H1 (cell line): ENCODE measurements around the gene PDE9A. TPM values are rescaled to one million over a fixed set of nuclear protein-coding genes. Genes with fewer than 3 reads are reported as not detected.

Experiments used
- CTCF ChIA-PET: fragments of 300-600 bp; sonication (Branson Sonifier 250); formaldehyde crosslinking; loops from one replicate; lab custom pipeline; 2021; ENCODE audit not compliant: partially characterized antibody; lab: Charles Lee
- POLR2A ChIA-PET: fragments of 300-600 bp; sonication (Branson Sonifier 250); formaldehyde crosslinking; loops from one replicate; lab custom pipeline; 2021; ENCODE audit warnings: inconsistent platforms; ENCODE audit not compliant: partially characterized antibody; lab: Charles Lee
- DNase-seq, 2 experiments: peaks; one replicate each; pipeline versions ENCODE4 v3.0.0 to v3.0.0-alpha.2; 2010 to 2022; ENCODE audit warnings: low spot score in 2 of 2, low read depth in 1 of 2, mixed read lengths in 1 of 2
- FAIRE-seq: peaks from 2 replicates; lab custom pipeline; 2011; peaks lifted over from hg19 to GRCh38; lab: Jason Lieb, UNC
- H2AFZ ChIP-seq: 2 replicates; pipeline ENCODE4 v1.8.1; 2012; ENCODE audit warnings: low read length, inconsistent platforms
- H2AK5ac ChIP-seq: 2 replicates; pipeline ENCODE4 v1.6.1; 2013; ENCODE audit warnings: low read depth, low read length
- H2BK120ac ChIP-seq: replicated peaks from 2 replicates; pipeline ENCODE3; 2013; ENCODE audit warnings: low read depth, low read length, inconsistent platforms
- H2BK12ac ChIP-seq: 2 replicates; pipeline ENCODE4 v1.6.1; 2013; ENCODE audit warnings: low read depth, low read length
- H2BK15ac ChIP-seq: 2 replicates; pipeline ENCODE4 v1.6.1; 2013; ENCODE audit warnings: low read length
- H2BK20ac ChIP-seq: 2 replicates; pipeline ENCODE4 v1.6.1; 2013; ENCODE audit warnings: low read length
- H2BK5ac ChIP-seq: 2 replicates; pipeline ENCODE4 v1.6.1; 2013; ENCODE audit warnings: low read depth, low read length
- H3K14ac ChIP-seq: 2 replicates; pipeline ENCODE4 v1.6.1; 2013; ENCODE audit warnings: inconsistent platforms; ENCODE audit not compliant: insufficient read length
- H3K18ac ChIP-seq: 2 replicates; pipeline ENCODE4 v1.6.1; 2013; ENCODE audit warnings: low read length; ENCODE audit errors: extremely low read depth
- H3K23ac ChIP-seq: 2 replicates; pipeline ENCODE4 v1.6.1; 2013; ENCODE audit warnings: inconsistent platforms; ENCODE audit not compliant: insufficient read length
- H3K23me2 ChIP-seq: 2 replicates; pipeline ENCODE4 v1.6.1; 2013; ENCODE audit warnings: low read depth, low read length
- H3K27ac ChIP-seq: 2 replicates; pipeline ENCODE4 v1.6.1; 2011; ENCODE audit warnings: low read depth, low read length, inconsistent platforms
- H3K27me3 ChIP-seq, 4 experiments: replicated peaks in 1 of 4; 1 replicate in 1 of 4; 2 replicates in 3 of 4; pipeline versions ENCODE4 v1.6.1 to v1.8.1; 2011 to 2013; ENCODE audit warnings: low read length in 3 of 4, mild to moderate bottlenecking in 3 of 4, inconsistent platforms in 2 of 4, mixed read lengths in 2 of 4, moderate library complexity in 1 of 4; ENCODE audit not compliant: control insufficient read depth in 3 of 4, insufficient read depth in 3 of 4; ENCODE audit errors: extremely low read depth in 1 of 4
- H3K36me3 ChIP-seq, 4 experiments: 2 replicates each; pipeline versions ENCODE4 v1.6.1 to v1.8.1; 2011 to 2013; ENCODE audit warnings: mild to moderate bottlenecking in 4 of 4, low read length in 3 of 4, moderate library complexity in 2 of 4, control low read depth in 1 of 4, inconsistent platforms in 1 of 4; ENCODE audit not compliant: insufficient read depth in 4 of 4, control insufficient read depth in 2 of 4
- H3K4ac ChIP-seq: replicated peaks from 2 replicates; pipeline ENCODE3; 2013; ENCODE audit warnings: low read length, low read depth, mixed read lengths, inconsistent platforms; ENCODE audit not compliant: insufficient read length
- H3K4me1 ChIP-seq, 4 experiments: replicated peaks in 1 of 4; 1 replicate in 1 of 4; 2 replicates in 3 of 4; pipeline versions ENCODE4 v1.6.1 to v1.8.1; 2011 to 2013; ENCODE audit warnings: low read length in 3 of 4, inconsistent platforms in 2 of 4, mixed read lengths in 1 of 4; ENCODE audit not compliant: insufficient read depth in 4 of 4, control insufficient read depth in 3 of 4
- H3K4me2 ChIP-seq, 2 experiments: 2 replicates each; pipeline versions ENCODE4 v1.6.1 to v1.8.1; 2011 to 2013; ENCODE audit warnings: low read depth in 2 of 2, low read length in 2 of 2, control low read depth in 1 of 2, inconsistent platforms in 1 of 2, mild to moderate bottlenecking in 1 of 2; ENCODE audit not compliant: insufficient read depth in 1 of 2
- H3K4me3 ChIP-seq, 4 experiments: fragments of 200-600, 300-600 bp in 1 of 4; sonication (generic), shearing (Covaris generic), sonication (Bioruptor Twin) in 1 of 4; 2 replicates each; pipeline versions ENCODE4 v1.5.1 to v1.8.1; 2011 to 2016; ENCODE audit warnings: low read length in 4 of 4, low read depth in 3 of 4, control low read depth in 2 of 4, inconsistent platforms in 2 of 4, mild to moderate bottlenecking in 2 of 4, mixed read lengths in 1 of 4, moderate library complexity in 1 of 4; ENCODE audit not compliant: insufficient read depth in 2 of 4; ENCODE audit errors: extremely low read depth in 1 of 4
- H3K56ac ChIP-seq: replicated peaks from 2 replicates; pipeline ENCODE3; 2013; ENCODE audit warnings: low read depth, mild to moderate bottlenecking, mixed read lengths, low read length, inconsistent platforms; ENCODE audit not compliant: insufficient read length
- H3K79me1 ChIP-seq: 2 replicates; pipeline ENCODE4 v1.6.1; 2013; ENCODE audit warnings: low read depth, low read length, control low read depth
- H3K79me2 ChIP-seq, 2 experiments: 2 replicates each; pipeline versions ENCODE4 v1.6.1 to v1.8.1; 2012 to 2013; ENCODE audit warnings: low read length in 2 of 2, mild to moderate bottlenecking in 2 of 2, inconsistent platforms in 1 of 2; ENCODE audit not compliant: insufficient read depth in 2 of 2, control insufficient read depth in 1 of 2
- H3K9ac ChIP-seq, 4 experiments: replicated peaks in 1 of 4; 1 replicate in 1 of 4; 2 replicates in 3 of 4; pipeline versions ENCODE4 v1.6.1 to v1.8.1; 2011 to 2013; ENCODE audit warnings: low read depth in 3 of 4, low read length in 3 of 4, control low read depth in 2 of 4, mild to moderate bottlenecking in 2 of 4, moderate library complexity in 2 of 4, inconsistent platforms in 1 of 4; ENCODE audit errors: extremely low read depth in 1 of 4
- H3K9me3 ChIP-seq, 2 experiments: 2 replicates each; pipeline versions ENCODE4 v1.6.1 to v1.8.1; 2012 to 2013; ENCODE audit warnings: mild to moderate bottlenecking in 2 of 2, moderate library complexity in 2 of 2, control low read depth in 1 of 2, inconsistent platforms in 1 of 2, low read depth in 1 of 2, low read length in 1 of 2, mixed read lengths in 1 of 2; ENCODE audit not compliant: insufficient read depth in 2 of 2
- H4K20me1 ChIP-seq, 2 experiments: replicated peaks in 1 of 2; 2 replicates each; pipeline versions ENCODE3 to v1.8.1; 2011 to 2013; ENCODE audit warnings: inconsistent platforms in 2 of 2, low read length in 2 of 2, mild to moderate bottlenecking in 1 of 2; ENCODE audit not compliant: insufficient read depth in 2 of 2, control insufficient read depth in 1 of 2
- H4K5ac ChIP-seq: 2 replicates; pipeline ENCODE4 v1.6.1; 2013; ENCODE audit warnings: low read length, low read depth, mixed read lengths, inconsistent platforms; ENCODE audit not compliant: insufficient read length
- H4K8ac ChIP-seq: 2 replicates; pipeline ENCODE4 v1.8.0; 2013; ENCODE audit warnings: mild to moderate bottlenecking, moderate library complexity, low read length, inconsistent platforms; ENCODE audit not compliant: insufficient read depth; ENCODE audit errors: extremely low read depth
- H4K91ac ChIP-seq: replicated peaks from 2 replicates; pipeline ENCODE3; 2013; ENCODE audit warnings: low read length, mixed read lengths, inconsistent platforms; ENCODE audit not compliant: insufficient read length
- CEBPB ChIP-seq: IDR thresholded peaks from 2 replicates; pipeline ENCODE4 v1.6.1; 2012; ENCODE audit warnings: low read depth, low read length
- CHD1 ChIP-seq: IDR thresholded peaks from 2 replicates; pipeline ENCODE4 v1.6.1; 2012; ENCODE audit warnings: low read depth, low read length, improper control_type of control experiment
- HDAC2 ChIP-seq, 2 experiments: fragments of 300-600 bp in 1 of 2; sonication (generic) in 1 of 2; IDR thresholded peaks; 2 replicates each; pipeline ENCODE4 v1.6.1; 2011 to 2012; ENCODE audit warnings: low read depth in 2 of 2, low read length in 2 of 2, mild to moderate bottlenecking in 2 of 2, moderate library complexity in 2 of 2, borderline replicate concordance in 1 of 2, inconsistent platforms in 1 of 2
- KDM4A ChIP-seq: IDR thresholded peaks from one replicate; pipeline ENCODE4 v1.7.1; 2012; ENCODE audit warnings: low read depth, mild to moderate bottlenecking, moderate library complexity, low read length, inconsistent platforms; ENCODE audit not compliant: severe bottlenecking
- POLR2A ChIP-seq, 2 experiments: IDR thresholded peaks; 1 replicate in 1 of 2; 2 replicates in 1 of 2; pipeline ENCODE4 v1.6.1; 2011; ENCODE audit warnings: low read depth in 2 of 2, low read length in 2 of 2, mild to moderate bottlenecking in 2 of 2; ENCODE audit errors: control extremely low read depth in 1 of 2
- RFX5 ChIP-seq: IDR thresholded peaks from 2 replicates; pipeline ENCODE4 v1.6.1; 2011; ENCODE audit warnings: low read depth, low read length, improper control_type of control experiment, borderline replicate concordance
- SIN3A ChIP-seq, 2 experiments: IDR thresholded peaks in 1 of 2; conservative IDR thresholded peaks in 1 of 2; 2 replicates each; pipeline ENCODE4 v1.6.1; 2011 to 2012; ENCODE audit warnings: low read length in 2 of 2, improper control_type of control experiment in 1 of 2, low read depth in 1 of 2, mild to moderate bottlenecking in 1 of 2
- TBP ChIP-seq: IDR thresholded peaks from 2 replicates; pipeline ENCODE4 v1.6.1; 2011; ENCODE audit warnings: low read depth, low read length, improper control_type of control experiment
- WGBS, 2 experiments: shearing (Covaris generic) in 1 of 2; methylation state at CpG; one replicate each; pipeline versions ENCODE4 v1.1.6 to v1.1.7; 2013 to 2015; ENCODE audit warnings: low lambda C conversion rate in 2 of 2, mixed read lengths in 2 of 2, inconsistent platforms in 1 of 2, low coverage in 1 of 2, missing lambda C conversion rate in 1 of 2; ENCODE audit not compliant: insufficient replicate concordance in 2 of 2, insufficient coverage in 1 of 2, insufficient read length in 1 of 2; ENCODE audit errors: extremely low coverage in 1 of 2, missing lambda C conversion rate in 1 of 2; 5-methylcytosine and 5-hydroxymethylcytosine counted together
- polyA plus RNA-seq, 7 experiments: library from polyadenylated mRNA; depleted of rRNA in 3 of 7; stranded (reverse) in 5 of 7; unstranded in 2 of 7; fragments of >200 nt in 5 of 7; fragments of 200-250 nt in 2 of 7; gene quantifications; 1 replicate in 5 of 7; 2 replicates in 1 of 7; 4 replicates in 1 of 7; pipeline versions ENCODE4 v1.2.1 to v1.2.3, GENCODE V29; 2011 to 2013; ENCODE audit warnings: missing spikeins in 2 of 7, mixed read lengths in 2 of 7
- total RNA-seq: library from RNA; stranded (reverse); fragmentation: NEBNext Ultra II Directional; extraction: Animal tissue kit (Norgen Biotek cat#: 25700); gene quantifications from 2 replicates; pipeline ENCODE4 v1.2.1, GENCODE V29; 2021
- TF ChIP-seq, protein P1 (sequence below): IDR thresholded peaks from 2 replicates; pipeline ENCODE4 v1.6.1; 2012; ENCODE audit warnings: inconsistent platforms

Gene PDE9A
- total and polyA plus RNA-seq, 2 of the 8 experiments (the other 6 are each of a cell fraction or from before 2014, with no cell fraction given), result 39.2 to 45.9 TPM

DNA sequence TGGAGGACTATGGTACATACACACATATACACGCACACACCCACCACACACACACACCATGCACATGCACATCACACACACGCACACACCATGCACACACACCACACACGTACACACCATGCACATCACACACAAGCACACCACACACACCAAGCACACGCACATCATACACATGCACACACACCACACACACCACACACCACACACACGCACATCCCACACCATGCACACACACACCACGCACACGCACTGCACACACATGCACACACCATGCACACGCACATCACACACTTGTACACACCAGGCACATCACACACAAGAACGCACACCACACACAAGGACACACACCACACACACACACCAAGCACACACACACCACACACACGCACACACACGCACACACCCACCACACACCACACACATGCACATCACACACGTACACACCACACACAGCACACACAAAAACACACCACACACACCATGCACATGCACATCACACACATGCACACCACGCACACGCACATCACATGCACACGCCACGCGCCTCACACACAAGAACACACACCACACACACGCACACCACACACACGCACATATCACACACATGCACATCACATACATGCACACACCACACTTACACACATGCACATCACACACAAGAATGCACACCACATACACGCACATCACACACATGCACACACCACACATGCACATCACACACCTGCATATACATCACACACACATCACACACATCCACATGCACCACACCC lies 9.2 kb downstream of the PDE9A start:
- peaks cover 28% of the 10 kb centered on the region for H3K79me1 ChIP-seq
- H2AFZ ChIP-seq, result no peak overlapping the region
- peaks cover 5 to 11% (median 9%) of the 10 kb centered on the region in 4 experiments; a peak in 6 of 8 replicates for H3K36me3 ChIP-seq
- peak overlapping the region; percentile 87 for H3K4ac ChIP-seq
- no peak overlapping the region; a peak in 1 of 7 replicates for H3K9ac ChIP-seq
- H4K20me1 ChIP-seq, result peaks cover 33 to 68% of the 10 kb centered on the region in 2 experiments
- peaks cover 0 to 3% of the 10 kb centered on the region in 2 experiments; a peak in 1 of 4 replicates for H3K9me3 ChIP-seq
- H3K56ac ChIP-seq, result peak overlapping the region; percentile 80
- no peak for TF ChIP-seq CEBPB
- no peak for TF ChIP-seq RFX5
- TF ChIP-seq POLR2A (IDR thresholded peaks at IDR 0.05; ENCODE audit: control extremely low read depth in 1 of 2, low read depth in 2 of 2, low read length in 2 of 2), result no peak
- no peak for TF ChIP-seq KDM4A
- TF ChIP-seq HDAC2 (IDR thresholded peaks at IDR 0.05; ENCODE audit: borderline replicate concordance in 1 of 2, low read depth in 2 of 2, low read length in 2 of 2), result no peak
- TF ChIP-seq, protein P1, sequence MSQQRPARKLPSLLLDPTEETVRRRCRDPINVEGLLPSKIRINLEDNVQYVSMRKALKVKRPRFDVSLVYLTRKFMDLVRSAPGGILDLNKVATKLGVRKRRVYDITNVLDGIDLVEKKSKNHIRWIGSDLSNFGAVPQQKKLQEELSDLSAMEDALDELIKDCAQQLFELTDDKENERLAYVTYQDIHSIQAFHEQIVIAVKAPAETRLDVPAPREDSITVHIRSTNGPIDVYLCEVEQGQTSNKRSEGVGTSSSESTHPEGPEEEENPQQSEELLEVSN, result no peak
- TF ChIP-seq SIN3A (conservative IDR thresholded peaks at IDR 0.05 in 1 of 2, IDR thresholded peaks at IDR 0.05 in 1 of 2; ENCODE audit: low read depth in 1 of 2, low read length in 2 of 2), result no peak
- TF ChIP-seq CHD1, result no peak
- no peak for TF ChIP-seq TBP
- DNase-seq (no peak), FAIRE-seq (no peak)
- no peak overlapping the region for H3K23ac ChIP-seq
- WGBS, 2 experiments, result 88% methylated on average over 20 of the region's 20 CpGs; no CpG with 5 or more reads in 1 of the 2 experiments
- H4K8ac ChIP-seq, result no peak overlapping the region; the same call in 1 of the 2 replicates
- H3K79me2 ChIP-seq, result peaks cover 0 to 61% of the 10 kb centered on the region in 2 experiments; a peak in 3 of 4 replicates
- H4K91ac ChIP-seq, result peak overlapping the region; percentile 87
- H3K27ac ChIP-seq, result no peak overlapping the region; the same call in 1 of the 2 replicates
- no peak overlapping the region for H3K18ac ChIP-seq
- H4K5ac ChIP-seq, result no peak overlapping the region
- no peak overlapping the region for H3K4me3 ChIP-seq
- H2BK15ac ChIP-seq, result no peak overlapping the region; the same call in 1 of the 2 replicates
- no peak overlapping the region for H2BK20ac ChIP-seq
- peaks cover 0 to 28% (median 10%) of the 10 kb centered on the region in 4 experiments; a peak in 4 of 7 replicates for H3K4me1 ChIP-seq
- H2BK12ac ChIP-seq, result peak overlapping the region; percentile 18; the same call in 1 of the 2 replicates
- peak overlapping the region; percentile 4 to 12; a peak in 1 of 4 replicates for H3K4me2 ChIP-seq
- peaks cover 10% of the 10 kb centered on the region; the same call in 1 of the 2 replicates for H3K23me2 ChIP-seq
- peak overlapping the region; percentile 60 for H2BK120ac ChIP-seq
- H3K27me3 ChIP-seq, result no peaks in the 10 kb centered on the region; a peak in 1 of 7 replicates
- peak overlapping the region; percentile 61 for H2AK5ac ChIP-seq
- POLR2A ChIA-PET, result interaction anchor here (1.3 kb wide), 1 partner anchor 10 kb away, joined by 4 read pairs; no protein-coding TSS in a partner anchor
- H3K14ac ChIP-seq, result peak overlapping the region; percentile 6
- CTCF ChIA-PET, result interaction anchor here (0.9 to 1.4 kb wide), 3 partner anchors 9 to 189 kb away, joined by 3 read pairs; partner anchors contain the start of gene PDE9A
- H2BK5ac ChIP-seq, result peak overlapping the region; percentile 38
